Osteoblast (primary cell): Measurements from ENCODE around the gene WDFY1. TPM values are rescaled to one million over a fixed set of nuclear protein-coding genes. Genes with fewer than 3 reads are reported as not detected.
A peak's percentile ranks its signal among the peaks of the same experiment; 100 is the strongest.

Experiments
- DNase-seq: peaks from one replicate; pipeline ENCODE4 v3.0.0; 2011; ENCODE audit warnings: low spot score, mixed read lengths; ENCODE audit not compliant: insufficient read length; ENCODE audit errors: missing footprints
- H2AFZ ChIP-seq: 2 replicates; pipeline ENCODE4 v1.6.0; 2011; ENCODE audit warnings: mild to moderate bottlenecking, low read length
- H3K27ac ChIP-seq: 2 replicates; pipeline ENCODE4 v1.5.1; 2011; ENCODE audit warnings: mild to moderate bottlenecking, low read depth, low read length, moderate library complexity
- H3K27me3 ChIP-seq: 2 replicates; pipeline ENCODE4 v1.6.0; 2012; ENCODE audit warnings: mild to moderate bottlenecking, control low read depth, inconsistent platforms, low read length, moderate library complexity; ENCODE audit not compliant: insufficient read depth
- H3K36me3 ChIP-seq: 2 replicates; pipeline ENCODE4 v1.5.1; 2011; ENCODE audit warnings: mild to moderate bottlenecking, low read length, control low read depth, moderate library complexity; ENCODE audit not compliant: insufficient read depth
- H3K4me1 ChIP-seq: 2 replicates; pipeline ENCODE4 v1.5.1; 2011; ENCODE audit warnings: mild to moderate bottlenecking, low read length, control low read depth, moderate library complexity; ENCODE audit not compliant: insufficient read depth
- H3K4me2 ChIP-seq: 2 replicates; pipeline ENCODE4 v1.6.0; 2011; ENCODE audit warnings: mild to moderate bottlenecking, low read length; ENCODE audit not compliant: insufficient read depth
- H3K4me3 ChIP-seq: fragments of 200-600 bp; sonication (generic); 3 replicates; pipeline ENCODE4 v1.5.1; 2012; ENCODE audit warnings: mild to moderate bottlenecking, low read length, inconsistent platforms; ENCODE audit not compliant: insufficient read depth
- H3K79me2 ChIP-seq: 2 replicates; pipeline ENCODE4 v1.6.0; 2012; ENCODE audit warnings: mild to moderate bottlenecking, low read length, control low read depth, inconsistent platforms; ENCODE audit not compliant: insufficient read depth
- H3K9me3 ChIP-seq: 2 replicates; pipeline ENCODE4 v1.5.1; 2011; ENCODE audit warnings: low read depth, low read length, control low read depth
- H4K20me1 ChIP-seq: 2 replicates; pipeline ENCODE4 v1.6.0; 2012; ENCODE audit warnings: mild to moderate bottlenecking, low read length, control low read depth; ENCODE audit not compliant: insufficient read depth
- total RNA-seq: library from RNA; depleted of rRNA; stranded (reverse); fragments of >200 nt; gene quantifications from 2 replicates; pipeline ENCODE4 v1.2.3, GENCODE V29; 2012
- TF ChIP-seq, protein P1 (sequence below): IDR thresholded peaks from 2 replicates; pipeline ENCODE4 v1.5.1; 2011; ENCODE audit warnings: mild to moderate bottlenecking, low read depth, low read length, moderate library complexity; ENCODE audit errors: extremely low read depth

The WDFY1 gene
- total RNA-seq, 1 donor, result 74.6 TPM

DNA sequence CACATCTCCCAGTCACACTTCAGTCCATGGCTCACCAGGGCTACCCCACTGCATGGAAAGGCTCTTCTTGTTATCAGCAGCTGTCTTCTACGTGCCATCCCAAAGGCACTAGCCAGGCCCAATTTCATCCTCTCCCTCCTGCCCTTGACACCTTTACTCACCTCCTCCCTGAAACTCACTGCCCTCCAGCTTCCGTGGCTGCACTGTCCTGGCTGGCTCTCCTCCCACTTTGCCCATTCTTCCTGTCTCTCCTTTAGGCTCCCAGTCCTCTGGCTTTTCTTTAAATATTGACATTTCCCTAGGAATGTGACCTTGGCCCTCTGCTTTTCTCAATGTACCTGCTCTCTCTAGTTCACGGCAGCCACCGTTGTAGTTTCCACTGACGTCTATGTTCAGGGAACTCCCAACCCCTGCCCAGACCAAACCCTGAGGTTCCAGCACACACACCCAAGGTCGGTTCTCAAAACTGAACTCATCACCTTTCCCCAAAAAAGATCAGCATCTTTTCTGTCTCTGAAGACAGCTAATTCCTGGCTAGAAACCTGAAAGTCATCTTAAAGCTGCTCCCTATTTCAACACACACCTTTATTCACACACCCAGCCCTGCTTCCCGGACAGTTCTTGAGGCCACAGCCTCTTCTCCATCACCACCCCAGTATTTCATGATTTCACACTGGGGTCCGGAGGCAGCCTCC, 36.7 kb downstream of the WDFY1 start:
- peaks cover 85% of the 10 kb centered on the region for H3K79me2 ChIP-seq
- peaks cover 33% of the 10 kb centered on the region for H3K36me3 ChIP-seq
- no peak for DNase-seq
- no peak overlapping the region for H3K4me3 ChIP-seq
- H3K4me1 ChIP-seq, result peaks cover 8% of the 10 kb centered on the region
- H3K4me2 ChIP-seq, result no peak overlapping the region
- H2AFZ ChIP-seq, result no peak overlapping the region
- no peaks in the 10 kb centered on the region for H3K27me3 ChIP-seq
- no peaks in the 10 kb centered on the region for H3K9me3 ChIP-seq
- TF ChIP-seq, protein P1, sequence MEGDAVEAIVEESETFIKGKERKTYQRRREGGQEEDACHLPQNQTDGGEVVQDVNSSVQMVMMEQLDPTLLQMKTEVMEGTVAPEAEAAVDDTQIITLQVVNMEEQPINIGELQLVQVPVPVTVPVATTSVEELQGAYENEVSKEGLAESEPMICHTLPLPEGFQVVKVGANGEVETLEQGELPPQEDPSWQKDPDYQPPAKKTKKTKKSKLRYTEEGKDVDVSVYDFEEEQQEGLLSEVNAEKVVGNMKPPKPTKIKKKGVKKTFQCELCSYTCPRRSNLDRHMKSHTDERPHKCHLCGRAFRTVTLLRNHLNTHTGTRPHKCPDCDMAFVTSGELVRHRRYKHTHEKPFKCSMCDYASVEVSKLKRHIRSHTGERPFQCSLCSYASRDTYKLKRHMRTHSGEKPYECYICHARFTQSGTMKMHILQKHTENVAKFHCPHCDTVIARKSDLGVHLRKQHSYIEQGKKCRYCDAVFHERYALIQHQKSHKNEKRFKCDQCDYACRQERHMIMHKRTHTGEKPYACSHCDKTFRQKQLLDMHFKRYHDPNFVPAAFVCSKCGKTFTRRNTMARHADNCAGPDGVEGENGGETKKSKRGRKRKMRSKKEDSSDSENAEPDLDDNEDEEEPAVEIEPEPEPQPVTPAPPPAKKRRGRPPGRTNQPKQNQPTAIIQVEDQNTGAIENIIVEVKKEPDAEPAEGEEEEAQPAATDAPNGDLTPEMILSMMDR, result no peak
- peak overlapping the region; percentile 8 for H3K27ac ChIP-seq
- peaks cover 26% of the 10 kb centered on the region for H4K20me1 ChIP-seq

DNA sequence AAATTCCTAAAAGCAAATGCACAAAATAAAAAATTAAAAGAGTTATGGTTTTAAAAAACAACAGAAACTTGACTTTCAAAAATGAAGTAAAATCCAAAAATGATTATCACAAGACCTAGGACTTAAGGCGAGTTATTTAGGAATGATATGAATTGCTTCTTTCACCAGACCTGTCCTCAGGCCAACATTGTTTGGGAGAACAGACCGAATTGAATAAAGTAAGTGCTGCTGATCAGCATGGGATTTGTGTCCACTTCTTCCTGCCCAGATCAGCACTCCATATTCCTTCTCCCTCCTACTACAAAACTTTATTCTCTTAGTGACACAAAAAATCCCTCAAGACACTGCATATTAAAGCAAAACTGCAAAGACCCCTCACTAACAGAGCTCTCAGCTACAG, 39.1 kb downstream of the WDFY1 start:
- Histone ChIP-seq H4K20me1 (peaks cover 24% of the 10 kb centered on the region), H3K36me3 (peaks cover 36% of the 10 kb centered on the region), H3K9me3 (no peaks in the 10 kb centered on the region), H3K79me2 (peaks cover 72% of the 10 kb centered on the region), H3K4me1 (peaks cover 8% of the 10 kb centered on the region), H3K27me3 (no peaks in the 10 kb centered on the region), H3K4me2 (no peak overlapping the region), H2AFZ (no peak overlapping the region), H3K4me3 (no peak overlapping the region), H3K27ac (no peak overlapping the region)
- TF ChIP-seq, protein P1, result no peak
- DNase-seq, result no peak

- H3K36me3 ChIP-seq, result peaks cover 63% of the 10 kb centered on the region
- no peak overlapping the region for H2AFZ ChIP-seq
- H3K27me3 ChIP-seq, result no peaks in the 10 kb centered on the region
- TF ChIP-seq, protein P1, result no peak
- peaks cover 3% of the 10 kb centered on the region for H3K4me1 ChIP-seq
- H3K79me2 ChIP-seq, result peaks cover 41% of the 10 kb centered on the region
- no peak overlapping the region for H3K27ac ChIP-seq
- H3K9me3 ChIP-seq, result no peaks in the 10 kb centered on the region
- no peak overlapping the region for H3K4me2 ChIP-seq
- DNase-seq, result no peak
- no peaks in the 10 kb centered on the region for H4K20me1 ChIP-seq
- H3K4me3 ChIP-seq, result no peak overlapping the region
Observed at GRCh38 chr2:223901854-223902253, 43.3 kb downstream of the WDFY1 start.

GRCh38 chr2:223901311-223901710, 43.8 kb downstream of the WDFY1 start:
- Histone ChIP-seq H3K4me2 (no peak overlapping the region), H4K20me1 (no peaks in the 10 kb centered on the region), H3K79me2 (peaks cover 41% of the 10 kb centered on the region), H2AFZ (no peak overlapping the region), H3K36me3 (peaks cover 63% of the 10 kb centered on the region), H3K9me3 (no peaks in the 10 kb centered on the region), H3K4me1 (peaks cover 6% of the 10 kb centered on the region), H3K27ac (no peak overlapping the region), H3K4me3 (no peak overlapping the region), H3K27me3 (no peaks in the 10 kb centered on the region)
- TF ChIP-seq, protein P1, result no peak
- no peak for DNase-seq
